ENCODE measurements around the gene OCEL1.
"Not testable (repeated sequence)": the region's sequence is repeated elsewhere in the genome, so short reads cannot be mapped to it uniquely, and the experiment has no call there.

Gene OCEL1

DNA sequence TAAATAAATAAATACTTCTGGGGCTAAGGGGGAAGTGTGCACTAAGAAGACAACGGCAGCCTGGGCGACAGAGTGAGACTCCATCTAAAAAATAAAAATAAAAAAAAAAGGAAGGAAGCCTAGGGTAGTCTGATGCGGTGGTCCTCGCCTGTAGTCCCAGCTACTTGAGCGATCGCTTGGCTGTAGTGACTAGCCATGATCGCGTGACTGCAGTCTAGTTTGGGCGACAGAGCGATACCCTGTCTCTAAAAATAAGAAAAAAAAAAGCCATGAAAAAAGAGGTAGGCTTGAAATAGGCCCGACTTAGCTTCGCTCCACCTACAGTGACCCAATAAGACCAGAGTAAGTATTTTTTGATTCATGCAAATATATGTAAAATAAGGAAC lies 40.6 kb downstream of the OCEL1 start:
- TF ChIP-seq, protein P1, sequence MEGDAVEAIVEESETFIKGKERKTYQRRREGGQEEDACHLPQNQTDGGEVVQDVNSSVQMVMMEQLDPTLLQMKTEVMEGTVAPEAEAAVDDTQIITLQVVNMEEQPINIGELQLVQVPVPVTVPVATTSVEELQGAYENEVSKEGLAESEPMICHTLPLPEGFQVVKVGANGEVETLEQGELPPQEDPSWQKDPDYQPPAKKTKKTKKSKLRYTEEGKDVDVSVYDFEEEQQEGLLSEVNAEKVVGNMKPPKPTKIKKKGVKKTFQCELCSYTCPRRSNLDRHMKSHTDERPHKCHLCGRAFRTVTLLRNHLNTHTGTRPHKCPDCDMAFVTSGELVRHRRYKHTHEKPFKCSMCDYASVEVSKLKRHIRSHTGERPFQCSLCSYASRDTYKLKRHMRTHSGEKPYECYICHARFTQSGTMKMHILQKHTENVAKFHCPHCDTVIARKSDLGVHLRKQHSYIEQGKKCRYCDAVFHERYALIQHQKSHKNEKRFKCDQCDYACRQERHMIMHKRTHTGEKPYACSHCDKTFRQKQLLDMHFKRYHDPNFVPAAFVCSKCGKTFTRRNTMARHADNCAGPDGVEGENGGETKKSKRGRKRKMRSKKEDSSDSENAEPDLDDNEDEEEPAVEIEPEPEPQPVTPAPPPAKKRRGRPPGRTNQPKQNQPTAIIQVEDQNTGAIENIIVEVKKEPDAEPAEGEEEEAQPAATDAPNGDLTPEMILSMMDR (IDR thresholded peaks at IDR 0.05; ENCODE audit: low read depth, low read length): no peak
- TF ChIP-seq, protein P2, sequence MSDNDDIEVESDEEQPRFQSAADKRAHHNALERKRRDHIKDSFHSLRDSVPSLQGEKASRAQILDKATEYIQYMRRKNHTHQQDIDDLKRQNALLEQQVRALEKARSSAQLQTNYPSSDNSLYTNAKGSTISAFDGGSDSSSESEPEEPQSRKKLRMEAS (IDR thresholded peaks at IDR 0.05; ENCODE audit: low read depth, low read length): no peak
- TF ChIP-seq POLR2A (IDR thresholded peaks at IDR 0.05; ENCODE audit: extremely low read depth, insufficient read length): no peak
- no peak for TF ChIP-seq MYC (IDR thresholded peaks at IDR 0.05; ENCODE audit: low read depth, low read length)
- peak; percentile 33 for DNase-seq (ENCODE audit: low read depth)
- no peak overlapping the region for H3K4me3 ChIP-seq (ENCODE audit: low read depth, low read length)

DNA sequence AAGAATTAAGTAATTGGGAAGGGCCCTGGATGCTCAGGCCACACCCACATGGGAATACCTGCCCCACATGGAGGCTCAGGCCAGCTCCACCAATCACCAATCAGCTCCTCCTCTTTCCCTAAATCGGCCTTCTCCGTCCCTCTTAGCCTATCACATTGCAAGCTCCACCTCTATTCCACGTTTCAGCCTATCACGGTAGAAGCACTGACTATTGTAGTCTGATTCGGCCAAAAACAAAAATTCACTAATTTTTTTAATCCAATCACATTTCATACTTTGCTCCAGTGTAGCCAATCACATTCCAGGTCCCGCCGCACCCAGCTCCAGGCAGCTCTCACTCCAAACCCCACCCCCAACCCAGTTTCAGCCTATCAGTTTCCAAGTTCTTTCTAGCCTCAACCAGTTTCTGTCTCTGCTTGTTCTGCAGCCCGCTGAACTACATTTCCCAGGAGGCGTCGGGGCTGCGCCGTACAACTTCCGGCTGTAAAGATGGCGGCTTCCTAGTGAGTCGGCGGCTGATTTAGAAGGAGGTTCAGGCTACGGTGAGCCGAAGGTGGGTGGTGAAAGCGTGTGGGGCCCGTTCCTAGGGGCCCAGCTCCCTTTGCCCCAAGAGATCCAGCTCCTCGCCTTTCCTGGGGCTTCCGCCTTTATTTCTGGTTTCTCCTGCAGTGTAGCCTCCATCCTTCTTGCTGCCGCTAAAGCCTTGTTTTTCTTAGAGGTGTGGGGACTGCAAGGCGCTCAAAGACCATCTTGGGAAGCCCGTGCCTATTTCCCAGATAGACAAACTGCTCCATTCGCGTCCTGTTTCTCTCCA lies 41.2 kb downstream of the OCEL1 start, which contains the start of gene BABAM1:
Gene BABAM1, plus strand, starts transcription at position 469 of the 814 bp plus-strand sequence. CDS start 1,364 bp downstream, outside the sequence.
- TF ChIP-seq MYC (IDR thresholded peaks at IDR 0.05; ENCODE audit: low read depth, low read length) (peak; percentile 49), POLR2A (IDR thresholded peaks at IDR 0.05; ENCODE audit: extremely low read depth, insufficient read length) (peak; percentile 67)
- TF ChIP-seq, protein P1 (IDR thresholded peaks at IDR 0.05; ENCODE audit: low read depth, low read length): no peak
- TF ChIP-seq, protein P2 (IDR thresholded peaks at IDR 0.05; ENCODE audit: low read depth, low read length): peak; percentile 65
- peak within 1 kb of the TSS; percentile 88 for H3K4me3 ChIP-seq (ENCODE audit: low read depth, low read length)
- peak; percentile 99 for DNase-seq (ENCODE audit: low read depth)

DNA sequence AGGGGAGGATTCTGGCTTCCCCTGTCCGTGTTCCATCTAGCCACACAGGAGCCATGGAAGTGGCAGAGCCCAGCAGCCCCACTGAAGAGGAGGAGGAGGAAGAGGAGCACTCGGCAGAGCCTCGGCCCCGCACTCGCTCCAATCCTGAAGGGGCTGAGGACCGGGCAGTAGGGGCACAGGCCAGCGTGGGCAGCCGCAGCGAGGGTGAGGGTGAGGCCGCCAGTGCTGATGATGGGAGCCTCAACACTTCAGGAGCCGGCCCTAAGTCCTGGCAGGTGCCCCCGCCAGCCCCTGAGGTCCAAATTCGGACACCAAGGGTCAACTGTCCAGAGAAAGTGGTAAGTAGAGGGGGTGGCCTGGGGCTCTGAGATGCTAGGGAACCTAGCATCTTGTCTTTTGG lies 42.7 kb downstream of the OCEL1 start:
- DNase-seq (ENCODE audit: low read depth): no peak
- peak overlapping the region; percentile 16 for H3K4me3 ChIP-seq (ENCODE audit: low read depth, low read length)
- TF ChIP-seq MYC (IDR thresholded peaks at IDR 0.05; ENCODE audit: low read depth, low read length): no peak
- TF ChIP-seq, protein P1 (IDR thresholded peaks at IDR 0.05; ENCODE audit: low read depth, low read length): no peak
- TF ChIP-seq, protein P2 (IDR thresholded peaks at IDR 0.05; ENCODE audit: low read depth, low read length): no peak
- no peak for TF ChIP-seq POLR2A (IDR thresholded peaks at IDR 0.05; ENCODE audit: extremely low read depth, insufficient read length)

DNA sequence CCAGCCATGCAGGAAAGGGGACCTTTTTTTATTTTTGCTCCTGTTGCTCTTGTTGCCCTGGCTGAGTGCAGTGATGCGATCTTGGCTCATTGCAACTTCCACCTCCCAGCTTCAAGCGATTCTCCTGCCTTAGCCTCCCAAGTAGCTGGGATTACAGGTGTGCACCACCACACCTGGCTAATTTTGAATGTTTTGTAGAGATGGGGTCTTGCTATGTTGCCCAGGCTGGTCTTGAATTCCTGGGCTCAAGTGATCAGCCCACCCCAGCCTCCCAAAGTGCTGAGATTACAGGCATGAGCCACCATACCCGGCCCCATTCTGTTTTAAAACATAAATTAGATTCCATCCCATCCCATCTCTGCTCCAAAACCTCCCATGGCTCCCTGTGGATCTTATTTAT lies 48.9 kb downstream of the OCEL1 start:
- H3K4me3 ChIP-seq (ENCODE audit: low read depth, low read length); DNase-seq (ENCODE audit: low read depth): not testable (repeated sequence)

DNA sequence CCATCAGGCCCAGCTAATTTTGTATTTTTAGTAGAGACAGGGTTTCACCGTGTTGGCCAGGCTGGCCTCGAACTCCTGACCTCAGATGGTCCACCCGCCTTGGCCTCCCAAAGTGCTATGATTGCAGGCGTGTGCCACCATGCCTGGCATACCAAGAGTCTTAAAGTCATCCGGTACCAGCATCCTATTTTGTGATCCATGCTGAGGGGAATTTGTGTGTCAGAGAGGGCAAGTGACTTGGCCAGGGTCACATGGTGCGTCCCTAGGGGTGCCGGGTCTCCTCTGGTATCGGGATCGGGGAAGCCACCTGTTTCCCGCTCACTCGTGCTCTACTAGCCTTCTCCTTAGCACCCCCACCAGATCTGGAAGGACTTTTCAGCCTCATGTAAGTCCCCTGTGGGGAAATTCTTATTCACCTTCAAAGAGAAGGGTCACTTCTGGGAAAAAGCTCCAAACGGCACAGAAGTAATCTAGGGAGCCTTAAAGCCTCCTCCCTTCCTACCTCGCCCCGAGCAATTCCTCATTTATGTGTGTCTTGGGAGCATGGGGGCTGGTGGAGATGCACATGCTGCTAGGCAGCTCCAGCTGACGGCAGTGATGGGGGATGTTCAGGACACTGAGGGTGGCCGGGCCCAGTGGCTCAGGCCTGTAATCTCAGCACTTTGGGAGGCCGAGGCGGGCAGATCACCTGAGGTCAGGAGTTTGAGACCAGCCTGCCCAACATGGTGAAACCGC lies 49.6 kb downstream of the OCEL1 start:
- no peak for DNase-seq (ENCODE audit: low read depth)
- TF ChIP-seq, protein P1 (IDR thresholded peaks at IDR 0.05; ENCODE audit: low read depth, low read length): no peak
- TF ChIP-seq POLR2A (IDR thresholded peaks at IDR 0.05; ENCODE audit: extremely low read depth, insufficient read length) (no peak), MYC (IDR thresholded peaks at IDR 0.05; ENCODE audit: low read depth, low read length) (no peak)
- TF ChIP-seq, protein P2 (IDR thresholded peaks at IDR 0.05; ENCODE audit: low read depth, low read length): no peak
- H3K4me3 ChIP-seq (ENCODE audit: low read depth, low read length): no peak overlapping the region
